Astrocyte of the cerebellum (primary cell): ENCODE data around the gene GDNF.

Experiments used
- DNase-seq: peaks from one replicate; pipeline ENCODE4 v3.0.0-alpha.2; 2011; ENCODE audit warnings: low read depth
- H3K4me3 ChIP-seq: 2 replicates; pipeline ENCODE4 v1.5.1; 2011; ENCODE audit warnings: mild to moderate bottlenecking, low read depth, low read length, moderate library complexity
- CTCF ChIP-seq: IDR thresholded peaks from 2 replicates; pipeline ENCODE4 v1.5.1; 2012; ENCODE audit warnings: low read length, low read depth, moderate library complexity, mild to moderate bottlenecking; ENCODE audit errors: missing control alignments
- in situ Hi-C: cut with HindIII; loops from 2 replicates; pipeline ENCODE4 v1.10.0; 2017; ENCODE audit warnings: low sequenced_read_pairs

The GDNF gene

GRCh38 chr5:37771203-37771611, 68.6 kb downstream of the GDNF start:
- in situ Hi-C loops = no loop called here
- TF ChIP-seq CTCF = no peak
- no peak for DNase-seq
- H3K4me3 ChIP-seq = no peak overlapping the region

- DNase-seq = no peak
- H3K4me3 ChIP-seq = no peak overlapping the region
- in situ Hi-C loops = no loop called here
- TF ChIP-seq CTCF = no peak
Measured at GRCh38 chr5:37770786-37771185, 69.1 kb downstream of the GDNF start.

- no peak for TF ChIP-seq CTCF
- H3K4me3 ChIP-seq = no peak overlapping the region
- in situ Hi-C loops = no loop called here
- no peak for DNase-seq
Measured at GRCh38 chr5:37769840-37770239, 70.0 kb downstream of the GDNF start.

- H3K4me3 ChIP-seq = no peak overlapping the region
- TF ChIP-seq CTCF = no peak
- in situ Hi-C loops = no loop called here
- DNase-seq = no peak
Measured at GRCh38 chr5:37769108-37769507, 70.7 kb downstream of the GDNF start.

- H3K4me3 ChIP-seq = no peak overlapping the region
- no peak for TF ChIP-seq CTCF
- in situ Hi-C loops = no loop called here
- DNase-seq = no peak
Measured at GRCh38 chr5:37768371-37768770, 71.5 kb downstream of the GDNF start.

GRCh38 chr5:37767961-37768360, 71.9 kb downstream of the GDNF start:
- in situ Hi-C loops = no loop called here
- H3K4me3 ChIP-seq = no peak overlapping the region
- no peak for TF ChIP-seq CTCF
- no peak for DNase-seq

GRCh38 chr5:37767251-37767650, 72.6 kb downstream of the GDNF start:
- no peak for TF ChIP-seq CTCF
- DNase-seq = no peak
- in situ Hi-C loops = no loop called here
- H3K4me3 ChIP-seq = no peak overlapping the region
